COR-L47 (cell line): ENCODE results near the gene ZFR2.

ENCODE experiments used
- DNase-seq: peaks from one replicate; lab custom pipeline; 2025; lab: John Stamatoyannopoulos, UW

The ZFR2 gene

DNA sequence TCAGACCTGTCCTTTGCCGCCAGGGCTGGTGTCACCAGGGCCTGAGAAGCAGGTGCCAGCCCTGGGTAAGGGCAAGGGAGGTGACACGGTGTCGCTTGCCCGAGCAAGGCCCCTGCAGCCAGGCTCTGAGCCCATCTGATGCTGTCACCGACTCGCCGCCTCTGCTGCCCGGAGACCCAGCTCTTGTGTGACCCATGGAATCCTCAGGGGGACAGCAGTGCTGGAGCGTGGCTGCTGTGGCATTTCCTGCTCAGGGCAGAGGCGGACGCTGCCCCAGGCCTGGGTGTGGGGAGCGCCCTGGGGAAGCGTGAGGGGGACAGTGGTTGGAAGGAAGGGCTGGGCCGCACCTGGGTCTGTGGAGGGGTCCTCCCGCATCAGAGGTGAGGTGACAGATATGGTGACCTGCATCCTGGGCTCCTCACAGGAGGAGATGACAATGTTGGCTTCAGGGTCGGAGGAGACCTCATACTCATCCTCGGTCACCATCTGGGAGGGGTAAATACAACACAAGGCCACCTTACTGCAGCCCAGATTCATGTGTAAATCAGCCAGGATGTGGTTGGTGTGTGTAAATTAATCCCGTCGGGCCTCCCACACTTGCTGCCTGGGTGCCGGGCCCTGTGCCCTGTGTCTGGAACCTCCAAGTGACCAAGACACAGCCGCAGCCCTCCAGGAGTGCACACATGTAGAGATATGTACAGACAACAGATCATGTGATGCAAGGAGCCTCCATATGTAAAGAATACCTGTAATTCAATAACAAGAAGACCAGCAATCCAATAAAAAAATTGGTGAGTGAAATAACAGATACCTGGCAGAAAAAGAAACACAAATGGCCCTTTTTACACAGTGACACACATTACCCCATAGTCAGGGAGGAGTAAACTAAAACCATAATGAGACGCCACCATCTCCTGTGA is 55.1 kb downstream of the ZFR2 start:
- no peak for DNase-seq

DNA sequence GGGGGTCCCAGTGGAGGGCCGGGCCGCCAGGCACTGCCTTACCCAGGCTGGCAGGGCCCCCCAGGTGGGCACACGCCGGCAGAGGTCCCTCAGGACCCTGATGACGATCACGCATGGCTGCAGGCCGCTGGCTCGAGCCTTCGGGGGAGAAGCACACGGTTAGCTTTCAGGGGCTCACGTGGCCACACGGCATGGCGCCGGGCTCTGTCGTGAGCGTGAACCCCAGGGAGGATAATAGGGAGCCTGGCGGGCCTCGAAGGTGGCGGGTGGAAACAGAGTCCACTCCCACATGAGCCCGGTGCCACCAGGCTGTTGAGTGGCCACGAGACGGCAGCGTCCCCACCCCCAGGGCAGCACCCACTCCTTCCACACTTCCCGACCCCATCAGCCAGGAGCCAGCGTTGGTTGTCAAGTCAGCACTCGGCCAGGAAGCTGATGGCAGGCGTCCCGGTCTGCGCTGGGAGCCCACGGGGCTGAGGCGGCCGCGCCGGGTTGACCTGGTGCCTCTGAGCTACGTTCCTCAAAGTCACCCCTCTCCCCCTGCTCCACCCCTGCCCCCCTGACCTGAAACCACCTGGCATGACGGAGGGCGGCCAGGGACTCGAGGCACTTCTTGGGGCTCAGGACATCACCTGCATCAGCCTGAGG is 58.0 kb downstream of the ZFR2 start:
- no peak for DNase-seq

DNA sequence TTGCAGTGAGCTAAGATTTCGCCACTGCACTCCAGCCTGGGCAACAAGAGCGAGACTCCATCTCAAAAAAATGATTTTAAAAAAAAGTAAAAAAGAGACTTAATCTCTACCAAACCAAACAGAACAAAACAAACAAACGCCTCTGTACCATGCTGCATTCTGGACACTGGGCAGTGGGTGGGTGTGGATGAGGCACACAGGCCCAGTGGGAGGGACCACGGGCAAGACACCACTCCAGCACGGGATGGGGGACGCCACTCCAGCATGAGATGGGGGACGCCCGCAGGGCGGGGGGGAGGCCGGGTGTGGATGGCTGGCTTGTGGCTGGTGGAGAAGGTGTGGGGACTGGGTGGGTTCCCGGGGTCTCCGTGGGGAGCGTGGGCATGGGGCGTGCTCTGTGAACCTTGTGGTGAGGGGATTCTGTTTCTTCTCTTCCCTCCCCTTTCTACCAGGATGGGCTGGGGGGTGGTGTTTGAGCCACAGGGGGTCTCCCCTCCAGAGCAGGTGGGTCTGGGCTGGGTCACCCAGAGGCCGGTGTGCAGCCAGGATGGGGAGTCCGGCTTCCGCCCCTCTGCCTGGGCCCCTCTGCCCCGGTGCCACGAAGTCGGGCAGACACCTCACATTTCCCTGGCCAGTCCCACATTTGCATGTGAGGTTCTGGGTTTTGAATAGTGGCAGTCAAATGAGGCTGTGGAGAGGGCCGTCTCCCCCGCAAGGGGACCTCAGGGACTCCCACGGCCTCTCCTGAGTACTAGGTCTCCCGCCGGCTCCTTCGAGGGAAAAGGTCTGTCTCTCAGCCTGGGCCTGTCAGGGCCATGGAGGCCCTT is 58.7 kb downstream of the ZFR2 start:
- no peak for DNase-seq

DNA sequence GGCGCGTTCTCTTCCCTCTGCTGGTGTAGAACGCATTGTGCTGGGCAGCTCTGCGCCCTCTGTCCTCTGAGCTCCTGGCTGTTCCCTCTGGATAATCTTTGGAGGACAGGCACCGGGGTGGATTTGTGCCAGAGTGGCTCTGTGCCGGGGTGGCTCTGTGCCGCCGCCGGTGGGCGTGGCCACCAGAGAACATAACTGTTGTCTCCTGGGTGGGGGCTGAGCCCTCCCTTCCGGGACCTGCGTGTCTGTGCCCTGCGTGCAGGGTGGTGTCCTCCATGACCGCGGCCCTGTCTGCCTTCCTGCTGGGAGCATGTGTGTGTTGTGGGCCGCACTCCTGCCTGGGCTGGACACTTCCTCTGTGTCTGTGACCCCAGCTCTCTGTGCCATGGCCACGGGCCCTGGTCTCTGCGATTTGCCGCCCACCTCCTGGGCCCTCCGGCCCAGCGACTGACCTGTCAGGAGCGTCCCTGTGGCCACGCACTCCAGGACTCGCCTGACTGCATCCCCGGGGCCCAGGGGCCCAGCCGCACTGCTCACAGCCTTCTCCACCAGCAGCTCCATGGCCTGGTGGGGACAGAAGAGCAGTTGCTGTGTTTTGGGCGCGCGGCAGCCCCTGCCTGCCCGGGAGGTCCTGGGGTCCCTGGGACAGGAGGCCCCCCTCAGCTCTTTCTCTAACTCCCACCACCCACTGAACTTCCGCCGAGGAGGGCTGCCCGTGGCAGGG is 60.3 kb downstream of the ZFR2 start:
- DNase-seq = no peak

DNA sequence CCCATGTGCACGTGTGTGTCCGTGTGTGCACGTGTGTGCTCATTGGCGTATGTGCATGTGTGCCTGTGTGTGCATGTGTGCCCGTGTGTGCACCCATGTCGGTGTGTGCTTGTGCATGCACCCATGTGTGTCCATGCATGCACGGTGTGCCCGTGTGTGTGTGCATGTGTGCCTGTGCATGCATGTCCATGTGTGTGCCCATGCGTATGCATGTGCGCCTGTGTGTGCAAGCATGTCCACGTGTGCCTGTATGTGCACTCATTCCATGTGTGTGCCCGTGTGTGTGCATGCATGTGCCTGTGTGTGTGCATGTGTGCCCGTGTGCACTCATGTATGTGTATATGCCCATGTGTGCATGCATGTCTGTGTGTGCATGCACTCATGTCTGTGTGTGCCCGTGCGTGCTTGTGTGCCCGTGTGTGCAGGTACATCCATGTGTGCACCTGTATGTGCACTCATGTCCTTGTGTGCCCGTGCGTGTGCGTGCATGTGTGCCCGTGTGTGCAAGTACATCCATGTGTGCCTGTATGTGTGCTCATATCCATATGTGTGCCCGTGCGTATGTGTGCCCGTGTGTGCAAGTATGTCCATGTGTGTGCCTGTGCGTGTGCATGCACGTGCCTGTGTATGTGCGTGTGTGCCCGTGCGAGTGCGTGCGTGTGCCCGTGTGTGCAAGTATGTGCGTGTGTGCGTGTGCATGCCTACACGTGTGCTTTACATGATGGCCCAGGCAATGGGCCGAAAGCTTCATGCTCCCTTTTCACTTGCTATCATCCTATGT is 61.1 kb downstream of the ZFR2 start:
- no peak for DNase-seq

DNA sequence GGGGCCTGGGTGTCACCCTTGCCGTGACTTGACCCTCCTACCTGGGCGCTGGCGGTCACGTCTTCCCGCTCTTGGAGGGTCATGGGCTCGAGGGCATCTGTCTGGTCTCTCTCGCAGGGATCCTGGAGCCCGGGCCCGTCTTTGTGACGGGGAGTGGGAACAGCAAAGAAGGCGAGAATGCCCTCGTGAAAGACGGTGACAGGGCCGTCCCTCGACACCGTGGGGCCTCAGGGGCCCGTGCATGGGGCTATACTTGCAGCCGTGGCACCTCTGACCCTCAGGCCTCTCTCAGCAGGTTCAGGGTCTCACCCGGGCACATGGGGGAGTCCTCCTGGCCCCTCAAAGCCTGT is 61.7 kb downstream of the ZFR2 start:
- no peak for DNase-seq

DNA sequence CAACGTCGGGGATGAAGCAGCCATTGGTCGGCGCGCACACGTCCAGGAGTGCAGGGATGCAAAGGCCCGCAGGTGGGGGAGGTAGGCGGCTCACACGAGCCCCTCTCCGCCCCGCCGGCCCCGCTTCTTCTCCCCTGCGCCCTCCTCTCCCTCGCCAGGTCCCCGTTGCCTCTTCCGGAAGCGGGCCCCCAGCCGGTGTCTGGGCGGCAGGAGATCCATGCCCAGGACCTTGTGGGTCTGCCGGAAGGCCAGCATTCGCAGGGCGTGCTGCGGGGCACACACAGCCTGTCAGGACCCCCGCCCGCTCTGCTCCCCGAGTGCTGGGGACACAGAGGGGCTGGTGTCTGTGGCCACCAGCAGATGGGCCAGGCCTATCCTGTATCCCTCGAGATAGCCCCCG is 63.0 kb downstream of the ZFR2 start:
- no peak for DNase-seq

DNA sequence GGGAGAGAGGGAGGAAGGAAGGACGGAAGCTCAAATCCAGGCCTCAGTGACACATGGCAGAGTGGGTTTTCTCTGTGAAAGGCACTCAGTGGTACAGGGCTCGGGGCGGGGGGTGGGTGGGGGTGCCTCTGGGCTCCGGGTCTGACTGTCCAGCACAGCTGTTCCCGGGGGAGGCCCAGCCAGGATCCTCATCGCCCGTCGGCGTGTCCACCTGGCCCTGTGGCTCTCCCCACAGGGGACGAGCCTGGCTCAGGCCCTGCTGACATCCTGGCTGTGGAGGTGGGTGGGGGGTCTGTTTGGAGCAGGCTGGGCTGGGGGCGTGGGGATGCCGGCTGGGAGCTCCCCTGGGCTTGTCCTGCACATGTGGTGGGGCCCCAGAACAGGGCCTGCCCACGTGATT is 64.4 kb downstream of the ZFR2 start:
- DNase-seq = no peak

DNA sequence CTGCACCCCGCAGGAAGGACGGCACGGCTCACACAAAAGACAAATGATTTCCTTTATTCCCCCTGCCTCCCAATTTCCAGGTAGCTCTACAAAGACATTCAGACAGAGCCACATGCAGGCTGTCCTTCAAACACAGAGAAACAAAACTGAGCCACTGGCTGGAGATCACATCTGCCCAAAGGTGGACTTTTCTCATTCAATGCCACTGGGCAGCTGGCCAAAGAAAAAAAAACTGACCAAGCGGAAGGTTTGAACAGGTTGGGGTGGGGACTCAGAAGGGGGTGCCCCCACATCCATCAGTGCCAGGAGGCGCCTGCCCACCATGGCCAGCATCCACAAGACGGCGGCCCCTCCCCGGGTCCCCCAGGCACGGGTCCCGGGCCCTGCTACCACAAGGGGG is 64.9 kb downstream of the ZFR2 start:
- no peak for DNase-seq

DNA sequence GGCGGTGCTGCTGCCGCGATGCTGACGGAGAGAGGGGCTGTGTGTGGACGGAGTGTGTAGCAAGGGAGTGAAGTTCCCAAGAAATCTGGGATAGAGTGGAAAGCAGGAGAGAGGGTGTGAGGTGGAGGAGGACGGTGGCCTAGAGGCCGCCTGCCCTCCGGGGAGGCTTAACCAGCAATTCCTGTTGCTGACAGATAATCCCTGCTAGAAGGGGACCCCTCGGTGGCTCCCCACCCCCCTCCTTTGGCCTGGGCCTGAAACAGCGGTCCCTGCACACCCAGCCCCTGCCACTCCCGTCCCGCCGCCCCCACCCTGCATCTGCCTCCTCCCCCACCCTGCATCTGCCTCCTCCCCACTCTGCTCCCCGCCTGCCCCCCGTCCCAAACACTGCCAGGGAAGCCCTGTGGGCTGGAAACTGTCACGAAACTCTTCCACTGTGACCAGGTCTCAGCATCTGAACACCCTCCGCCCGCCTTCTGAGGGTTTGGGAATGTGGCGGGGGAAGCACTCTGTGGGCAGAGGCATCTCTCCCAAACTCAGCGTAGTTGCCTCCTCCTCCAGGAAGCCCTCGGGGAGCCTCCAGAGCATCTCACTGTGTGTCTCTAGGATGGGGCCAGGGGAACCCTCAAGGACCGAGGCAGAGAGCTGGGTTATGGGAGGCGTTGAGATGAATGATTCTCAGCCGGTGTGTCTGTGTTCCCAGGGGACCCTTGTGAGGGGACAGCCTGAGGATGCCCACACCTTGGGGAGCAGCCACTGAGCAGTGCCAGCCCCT is 65.5 kb downstream of the ZFR2 start:
- no peak for DNase-seq

DNA sequence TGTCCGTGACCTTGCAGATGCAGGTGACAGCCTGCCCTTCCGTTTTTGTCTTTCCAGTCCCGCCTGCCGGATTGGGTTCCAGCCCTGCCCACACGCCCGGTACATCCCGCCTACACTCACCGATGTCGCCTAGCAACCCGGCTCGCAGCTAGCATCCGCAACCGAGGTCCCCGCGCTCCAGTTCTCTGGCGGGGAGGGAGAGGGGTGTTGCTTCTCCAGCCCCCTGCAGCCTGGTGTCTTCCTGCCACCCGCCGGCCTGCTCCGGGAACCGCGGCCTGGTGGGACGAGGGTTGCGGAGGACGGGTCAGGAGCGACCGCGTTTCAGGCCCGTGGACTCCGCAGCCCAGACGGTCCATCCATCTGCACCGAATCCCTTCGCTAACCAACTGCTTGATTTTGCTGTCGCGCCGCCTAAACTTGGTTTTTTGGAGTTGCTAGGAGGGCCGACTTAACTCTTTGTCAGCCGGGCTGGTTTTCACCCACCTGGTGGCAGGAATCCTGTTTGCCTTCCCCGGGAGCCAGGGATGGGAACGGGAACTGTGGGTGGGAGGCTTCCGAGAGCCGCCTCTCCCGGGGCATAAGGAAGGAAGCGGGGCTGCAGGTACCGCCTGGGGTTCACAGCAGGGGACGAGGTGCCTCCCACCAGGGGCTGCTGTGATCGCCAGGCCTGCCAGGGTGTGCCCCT is 67.3 kb downstream of the ZFR2 start:
- peak; percentile 69 for DNase-seq

DNA sequence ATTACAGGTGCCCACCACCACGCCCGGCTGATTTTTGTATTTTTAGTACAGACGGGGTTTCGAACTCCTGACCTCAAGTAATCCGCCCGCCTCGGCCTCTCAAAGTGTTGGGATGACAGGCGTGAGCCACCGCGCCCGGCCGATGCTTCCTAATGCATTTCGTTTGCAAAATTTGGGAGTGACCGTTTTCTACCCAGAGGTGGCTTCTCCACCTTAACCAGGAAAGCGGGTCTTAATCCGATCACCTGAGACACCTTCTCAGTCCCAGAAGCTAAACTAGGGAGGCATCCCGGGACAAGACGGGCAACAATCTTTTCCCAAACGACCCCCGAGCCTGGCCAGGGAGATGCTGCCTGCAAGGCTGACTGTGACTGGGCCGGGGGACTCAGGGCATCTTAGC is 67.8 kb downstream of the ZFR2 start:
- DNase-seq = no peak

DNA sequence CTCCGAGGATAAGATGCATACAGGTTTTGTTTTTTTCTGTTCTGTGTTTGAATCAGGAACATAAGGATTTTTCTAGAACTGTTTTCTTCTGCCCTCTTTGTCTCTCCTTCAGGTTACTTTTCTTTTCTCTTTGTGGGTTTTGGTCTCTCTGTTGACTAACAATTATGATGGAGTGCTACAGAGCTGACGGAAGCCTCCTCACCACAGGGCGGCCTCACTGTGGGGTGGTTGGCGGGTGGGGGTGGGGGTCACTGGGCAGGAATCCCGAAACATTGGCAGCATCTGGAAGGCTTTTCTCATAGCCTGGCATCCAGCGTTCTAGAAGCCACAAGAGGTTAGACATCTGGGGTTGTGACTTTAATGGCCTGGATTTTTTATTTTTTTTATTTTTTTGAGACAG is 70.7 kb downstream of the ZFR2 start:
- DNase-seq = no peak

DNA sequence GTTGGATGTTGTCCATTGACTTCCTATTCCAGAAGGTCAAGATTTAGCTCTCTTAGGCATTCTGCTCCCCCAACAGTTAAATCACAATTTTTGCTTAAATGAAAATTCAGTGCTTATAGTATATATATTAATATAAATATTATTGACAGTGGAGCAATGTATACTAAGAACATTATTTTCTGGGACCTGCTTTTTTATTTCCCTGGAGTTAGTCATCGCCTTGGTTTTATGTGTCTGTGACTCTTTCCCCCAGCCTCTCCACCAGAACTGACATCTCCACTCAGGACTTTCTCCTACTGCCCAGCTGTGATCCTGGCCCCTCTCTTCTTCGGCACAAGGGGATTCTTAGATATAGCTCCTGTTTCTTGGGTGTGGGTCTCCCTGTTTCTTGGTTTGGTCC is 72.5 kb downstream of the ZFR2 start:
- DNase-seq = no peak

DNA sequence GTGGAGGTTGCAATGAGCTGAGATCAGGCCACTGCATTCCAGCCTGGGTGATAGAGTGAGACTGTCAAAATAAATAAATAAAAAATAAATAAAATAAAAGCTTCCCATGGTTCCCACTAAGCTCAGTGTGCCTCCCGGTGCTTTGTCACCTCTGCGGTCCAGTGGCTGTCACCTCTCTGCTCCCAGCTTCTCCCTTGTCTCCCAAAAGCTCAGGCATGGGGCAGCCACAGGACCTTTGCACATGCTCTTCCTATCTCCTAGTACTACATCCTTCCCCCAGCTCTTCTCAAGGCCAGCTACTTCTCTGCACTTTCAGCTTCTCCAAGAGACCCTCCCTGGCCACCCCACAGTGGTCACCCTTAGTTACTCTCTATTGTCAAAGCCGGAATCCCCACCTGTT is 75.0 kb downstream of the ZFR2 start:
- no peak for DNase-seq

DNA sequence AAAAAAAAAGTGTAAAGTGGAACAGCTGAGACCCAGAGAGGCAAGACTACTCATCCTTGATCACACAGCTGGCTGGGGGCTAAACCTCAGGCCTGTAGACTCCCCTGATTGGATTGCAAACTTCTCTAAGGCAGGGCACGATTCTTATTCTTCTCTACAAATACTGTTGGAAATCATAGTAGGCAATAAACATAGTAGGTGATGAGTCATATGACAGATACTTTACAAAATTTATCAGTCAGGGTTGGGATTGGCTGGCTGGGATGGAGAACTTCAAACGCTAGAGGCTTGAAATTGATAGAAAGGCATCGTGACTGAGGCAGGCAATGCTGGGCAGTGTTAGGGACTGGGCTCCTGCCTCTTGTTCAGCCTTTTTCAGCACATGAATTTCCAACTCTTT is 76.7 kb downstream of the ZFR2 start:
- DNase-seq = no peak

DNA sequence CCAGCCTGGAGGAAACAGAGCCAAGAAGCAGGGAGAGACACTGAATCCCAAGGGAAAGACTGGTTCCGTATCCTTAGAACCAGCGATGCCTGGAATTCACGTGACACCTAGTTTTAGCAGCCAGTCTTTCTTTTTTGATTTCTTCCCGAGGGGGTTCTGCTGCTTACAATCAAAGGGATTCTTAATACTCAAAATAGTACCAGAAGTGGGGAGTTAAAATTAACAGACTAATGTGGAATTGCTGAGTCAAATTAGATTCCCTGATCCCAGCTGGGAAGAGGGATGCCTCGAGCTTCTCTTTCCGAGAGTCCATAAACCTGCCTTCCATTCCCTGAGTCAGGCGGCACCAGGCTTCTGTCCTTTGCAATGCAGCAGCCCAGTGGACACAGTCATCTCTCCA is 77.9 kb downstream of the ZFR2 start:
- no peak for DNase-seq

DNA sequence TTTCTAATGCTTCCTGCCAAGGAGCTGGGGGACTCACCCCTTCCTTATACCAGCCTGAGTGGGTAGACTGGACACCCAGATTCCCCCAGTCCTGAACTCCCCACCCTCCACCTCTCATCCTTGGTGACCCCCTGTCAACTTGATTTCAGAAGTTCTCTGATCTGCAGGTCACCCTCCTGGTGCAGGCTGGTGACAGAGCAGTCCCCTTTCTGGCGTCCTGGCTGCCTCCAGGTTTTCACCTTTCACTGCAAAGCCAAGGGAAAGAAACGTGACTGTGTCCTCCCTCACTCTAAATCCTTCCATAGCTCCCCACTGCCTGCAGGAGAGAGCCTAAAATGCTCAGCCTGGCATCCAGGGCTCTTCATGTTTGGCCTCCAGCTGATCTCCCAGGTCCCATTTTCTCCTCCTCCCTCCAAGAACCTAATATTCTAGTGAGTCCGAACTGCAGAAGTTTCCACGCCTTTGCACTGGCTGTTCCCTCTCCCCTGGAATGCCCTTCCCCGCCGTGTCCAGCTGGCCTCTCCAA is 78.6 kb downstream of the ZFR2 start:
- DNase-seq = no peak

DNA sequence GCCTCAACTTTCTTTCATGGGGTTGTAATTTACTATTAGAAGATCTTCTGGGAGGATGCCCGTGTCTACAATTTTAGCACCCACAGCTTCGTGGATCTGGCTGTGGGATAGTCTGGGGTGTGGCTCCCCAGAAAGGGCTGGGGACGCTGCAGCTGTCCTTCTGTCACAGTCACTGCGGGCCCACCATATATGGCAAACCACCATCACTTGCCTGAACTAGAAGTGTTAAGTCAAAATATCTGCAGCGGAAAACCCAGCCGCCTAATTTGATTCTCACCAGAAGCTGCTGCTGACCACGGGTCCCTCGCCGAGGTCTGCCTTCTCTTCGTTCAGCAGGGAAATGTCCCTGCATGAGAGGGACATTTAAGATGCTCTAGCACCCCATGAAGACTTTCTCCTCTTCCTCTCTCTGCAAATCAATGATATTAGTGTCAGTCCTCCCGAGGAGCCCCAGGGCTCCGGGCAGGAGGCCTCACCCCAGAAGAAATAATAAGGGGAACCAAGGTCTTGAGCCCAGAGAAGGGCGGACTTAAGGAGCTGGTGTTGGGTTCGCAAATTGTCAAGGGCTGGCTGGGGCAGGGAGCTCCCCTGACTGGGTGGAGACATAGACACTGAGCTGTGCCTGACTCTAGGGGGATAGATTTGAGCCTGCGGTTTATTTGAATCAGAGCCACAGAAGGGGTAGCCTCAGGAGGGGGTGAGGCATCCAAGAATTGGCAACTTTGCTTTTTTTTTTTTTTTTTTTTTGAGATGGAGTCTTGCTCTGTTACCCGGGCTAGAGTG is 79.7 kb downstream of the ZFR2 start:
- DNase-seq = no peak
